Upper lobe of left lung (tissue), 4 donors: ENCODE results near the gene PTPRA.

ENCODE experiments used
- CTCF ChIP-seq, 6 experiments: fragments of 450-650 bp in 4 of 6; fragments of 200-600 bp in 2 of 6; sonication (generic) in 2 of 6; IDR thresholded peaks; one replicate each; pipeline ENCODE4 v1.5.1; 2016 to 2019; ENCODE audit warnings: antibody characterized with exemption in 6 of 6
- EP300 ChIP-seq, 4 donors: sonication (generic); formaldehyde crosslinking; IDR thresholded peaks; one replicate each; pipeline ENCODE4 v1.5.1; 2017; ENCODE audit warnings: antibody characterized with exemption in 4 of 4, control low read depth in 2 of 4
- POLR2A ChIP-seq, 4 donors: fragments of 450-650 bp; IDR thresholded peaks; one replicate each; pipeline ENCODE4 v1.5.1; 2016 to 2017; ENCODE audit warnings: antibody characterized with exemption in 4 of 4, mild to moderate bottlenecking in 2 of 4
- POLR2AphosphoS5 ChIP-seq, 2 donors: sonication (generic); formaldehyde crosslinking; IDR thresholded peaks; one replicate each; pipeline ENCODE4 v1.5.1; 2017; ENCODE audit warnings: antibody characterized with exemption in 2 of 2

GRCh38 chr20:2825761-2826160, 47.5 kb upstream of the PTPRA start:
- TF ChIP-seq CTCF (IDR thresholded peaks at IDR 0.05) (no peak), POLR2A (IDR thresholded peaks at IDR 0.05) (no peak), POLR2AphosphoS5 (IDR thresholded peaks at IDR 0.05) (no peak), EP300 (IDR thresholded peaks at IDR 0.05) (no peak)
